Stimulated activated naive B cell treated with anti-CD40 and anti-IgM and Interleukin-4, amounts not matched to agents 10 μg/mL and 1 μg/mL and 100 μg/mL, for 72 hours (primary cell): ENCODE results near the gene SYNM.

Experiments
- ATAC-seq, 2 donors: fragments of 150-1000 bp; cut with Tn5 transposase; replicated peaks; 2 replicates each; pipeline ENCODE4 v1.10.0; 2021; ENCODE audit warnings: moderate library complexity in 1 of 2
- DNase-seq: peaks from one replicate; pipeline ENCODE4 v3.0.0; 2021
- H3K27ac Mint-ChIP-seq: one replicate; pipeline ENCODE4 v1.8.0; 2022; ENCODE audit warnings: mild to moderate bottlenecking, mixed read lengths
- H3K27me3 Mint-ChIP-seq, 2 donors: one replicate each; pipeline ENCODE4 v1.8.0; 2022; ENCODE audit warnings: mixed read lengths in 2 of 2
- H3K36me3 Mint-ChIP-seq, 2 donors: one replicate each; pipeline ENCODE4 v1.8.0; 2022; ENCODE audit warnings: mixed read lengths in 2 of 2, mild to moderate bottlenecking in 1 of 2
- H3K4me1 Mint-ChIP-seq, 2 donors: one replicate each; pipeline ENCODE4 v1.8.0; 2022; ENCODE audit warnings: mixed read lengths in 2 of 2, mild to moderate bottlenecking in 1 of 2
- H3K4me3 Mint-ChIP-seq, 2 donors: one replicate each; pipeline ENCODE4 v1.8.0; 2022; ENCODE audit warnings: mild to moderate bottlenecking in 2 of 2, mixed read lengths in 2 of 2, moderate library complexity in 1 of 2
- H3K9me3 Mint-ChIP-seq, 2 donors: one replicate each; pipeline ENCODE4 v1.8.0; 2022; ENCODE audit warnings: mixed read lengths in 2 of 2, mild to moderate bottlenecking in 1 of 2

SYNM gene

GRCh38 chr15:99163271-99164062, 58.6 kb downstream of the SYNM start:
- ATAC-seq: no peak
- H3K4me3 Mint-ChIP-seq: no peak overlapping the region

GRCh38 chr15:99164119-99164518, 59.2 kb downstream of the SYNM start:
- Mint-ChIP-seq H3K36me3 (no peaks in the 10 kb centered on the region), H3K4me3 (no peak overlapping the region), H3K4me1 (peaks cover 21 to 22% of the 10 kb centered on the region in 2 donors), H3K27ac (no peak overlapping the region), H3K27me3 (no peaks in the 10 kb centered on the region), H3K9me3 (no peaks in the 10 kb centered on the region)
- DNase-seq (no peak), ATAC-seq (no peak)

More at GRCh38 chr15:99163271-99164062, 58.6 kb downstream of the SYNM start:
- H3K9me3 Mint-ChIP-seq: no peaks in the 10 kb centered on the region
- H3K36me3 Mint-ChIP-seq: no peaks in the 10 kb centered on the region
- H3K27ac Mint-ChIP-seq: no peak overlapping the region
- no peaks in the 10 kb centered on the region for H3K27me3 Mint-ChIP-seq
- no peak for DNase-seq
- H3K4me1 Mint-ChIP-seq: peaks cover 15% of the 10 kb centered on the region in 2 donors

- H3K36me3 Mint-ChIP-seq: no peaks in the 10 kb centered on the region
- ATAC-seq (no peak), DNase-seq (no peak)
- no peaks in the 10 kb centered on the region for H3K27me3 Mint-ChIP-seq
- no peak overlapping the region for H3K27ac Mint-ChIP-seq
- H3K4me1 Mint-ChIP-seq: peaks cover 25 to 26% of the 10 kb centered on the region in 2 donors
- no peak overlapping the region for H3K4me3 Mint-ChIP-seq
- no peaks in the 10 kb centered on the region for H3K9me3 Mint-ChIP-seq
Observed at GRCh38 chr15:99165020-99165790, 60.3 kb downstream of the SYNM start.

- Mint-ChIP-seq H3K27me3 (no peaks in the 10 kb centered on the region), H3K36me3 (no peaks in the 10 kb centered on the region), H3K9me3 (no peaks in the 10 kb centered on the region), H3K4me3 (no peak overlapping the region), H3K27ac (no peak overlapping the region), H3K4me1 (peaks cover 25 to 26% of the 10 kb centered on the region in 2 donors)
- no peak for DNase-seq
- no peak for ATAC-seq
Observed at GRCh38 chr15:99165956-99166689, 61.2 kb downstream of the SYNM start.

GRCh38 chr15:99167201-99167600, 62.3 kb downstream of the SYNM start:
- DNase-seq (no peak), ATAC-seq (no peak)
- Mint-ChIP-seq H3K36me3 (no peaks in the 10 kb centered on the region), H3K9me3 (no peaks in the 10 kb centered on the region), H3K27me3 (no peaks in the 10 kb centered on the region), H3K27ac (no peak overlapping the region), H3K4me3 (no peak overlapping the region), H3K4me1 (peaks cover 25 to 26% of the 10 kb centered on the region in 2 donors)

GRCh38 chr15:99167640-99168039, 62.8 kb downstream of the SYNM start:
- no peak overlapping the region for H3K4me3 Mint-ChIP-seq
- DNase-seq: peak; percentile 33
- peak; percentile 79 to 87 for ATAC-seq
- no peaks in the 10 kb centered on the region for H3K36me3 Mint-ChIP-seq
- H3K27me3 Mint-ChIP-seq: no peaks in the 10 kb centered on the region
- no peaks in the 10 kb centered on the region for H3K9me3 Mint-ChIP-seq
- H3K4me1 Mint-ChIP-seq: peaks cover 25 to 26% of the 10 kb centered on the region in 2 donors
- no peak overlapping the region for H3K27ac Mint-ChIP-seq

- peaks cover 21 to 26% of the 10 kb centered on the region in 2 donors for H3K4me1 Mint-ChIP-seq
- peak; percentile 62 to 68 for ATAC-seq
Observed at GRCh38 chr15:99168601-99169580, 64.0 kb downstream of the SYNM start.

GRCh38 chr15:99169769-99170311, 65.0 kb downstream of the SYNM start:
- H3K27me3 Mint-ChIP-seq: no peaks in the 10 kb centered on the region
- H3K4me3 Mint-ChIP-seq: no peak overlapping the region
- ATAC-seq (no peak), DNase-seq (no peak)
- no peak overlapping the region for H3K27ac Mint-ChIP-seq
- no peaks in the 10 kb centered on the region for H3K9me3 Mint-ChIP-seq
- H3K4me1 Mint-ChIP-seq: peaks cover 21 to 26% of the 10 kb centered on the region in 2 donors
- no peaks in the 10 kb centered on the region for H3K36me3 Mint-ChIP-seq

More at GRCh38 chr15:99168601-99169580, 64.0 kb downstream of the SYNM start:
- no peaks in the 10 kb centered on the region for H3K36me3 Mint-ChIP-seq
- no peak for DNase-seq
- peak overlapping the region; percentile 1 for H3K27ac Mint-ChIP-seq
- H3K9me3 Mint-ChIP-seq: no peaks in the 10 kb centered on the region
- no peak overlapping the region for H3K4me3 Mint-ChIP-seq
- H3K27me3 Mint-ChIP-seq: no peaks in the 10 kb centered on the region

- DNase-seq (no peak), ATAC-seq (no peak)
- no peak overlapping the region for H3K4me3 Mint-ChIP-seq
- no peaks in the 10 kb centered on the region for H3K27me3 Mint-ChIP-seq
- no peaks in the 10 kb centered on the region for H3K9me3 Mint-ChIP-seq
- H3K36me3 Mint-ChIP-seq: no peaks in the 10 kb centered on the region
- peaks cover 21 to 26% of the 10 kb centered on the region in 2 donors for H3K4me1 Mint-ChIP-seq
- no peak overlapping the region for H3K27ac Mint-ChIP-seq
Observed at GRCh38 chr15:99170476-99171065, 65.7 kb downstream of the SYNM start.

- ATAC-seq: no peak
- H3K4me3 Mint-ChIP-seq: no peak overlapping the region
- no peak overlapping the region for H3K27ac Mint-ChIP-seq
- H3K4me1 Mint-ChIP-seq: peaks cover 20 to 24% of the 10 kb centered on the region in 2 donors
- no peaks in the 10 kb centered on the region for H3K36me3 Mint-ChIP-seq
- no peaks in the 10 kb centered on the region for H3K27me3 Mint-ChIP-seq
- no peak for DNase-seq
- no peaks in the 10 kb centered on the region for H3K9me3 Mint-ChIP-seq
Observed at GRCh38 chr15:99172171-99172570, 67.3 kb downstream of the SYNM start.

GRCh38 chr15:99172989-99173388, 68.1 kb downstream of the SYNM start:
- Mint-ChIP-seq H3K36me3 (no peaks in the 10 kb centered on the region), H3K27ac (no peak overlapping the region), H3K4me3 (no peak overlapping the region), H3K9me3 (no peaks in the 10 kb centered on the region), H3K4me1 (peaks cover 12 to 16% of the 10 kb centered on the region in 2 donors), H3K27me3 (no peaks in the 10 kb centered on the region)
- ATAC-seq (no peak), DNase-seq (no peak)

- no peaks in the 10 kb centered on the region for H3K27me3 Mint-ChIP-seq
- H3K4me3 Mint-ChIP-seq: no peak overlapping the region
- no peaks in the 10 kb centered on the region for H3K36me3 Mint-ChIP-seq
- no peaks in the 10 kb centered on the region for H3K4me1 Mint-ChIP-seq
- H3K27ac Mint-ChIP-seq: no peak overlapping the region
- ATAC-seq (no peak), DNase-seq (no peak)
- H3K9me3 Mint-ChIP-seq: no peaks in the 10 kb centered on the region
Observed at GRCh38 chr15:99174567-99175395, 69.9 kb downstream of the SYNM start.
